CD4-positive, alpha-beta memory T cell (primary cell): Measurements from ENCODE around the gene A1BG. TPM values are rescaled to one million over a fixed set of nuclear protein-coding genes. Genes with fewer than 3 reads are reported as not detected.

Experiments used
- CTCF ChIA-PET: fragments of 350-600 bp; sonication (Branson Sonifier 250); formaldehyde crosslinking; loops from one replicate; lab custom pipeline; 2021; ENCODE audit warnings: inconsistent platforms; ENCODE audit not compliant: partially characterized antibody; lab: Charles Lee
- POLR2A ChIA-PET: fragments of 350-600 bp; sonication (Branson Sonifier 250); formaldehyde crosslinking; loops from one replicate; lab custom pipeline; 2021; ENCODE audit not compliant: partially characterized antibody; lab: Charles Lee
- DNase-seq, 5 donors: peaks; one replicate each; pipeline versions ENCODE4 v3.0.0 to v3.0.0-alpha.2; 2020 to 2022; ENCODE audit warnings: mixed read lengths in 1 of 5
- H3K27ac ChIP-seq: one replicate; pipeline ENCODE4 v1.7.0; 2013; ENCODE audit warnings: low read depth, low read length
- H3K27me3 ChIP-seq: 2 replicates; pipeline ENCODE4 v1.7.0; 2013; ENCODE audit warnings: mild to moderate bottlenecking, low read length, moderate library complexity; ENCODE audit not compliant: insufficient read depth
- H3K36me3 ChIP-seq: 2 replicates; pipeline ENCODE4 v1.7.0; 2013; ENCODE audit warnings: mild to moderate bottlenecking, low read length, moderate library complexity; ENCODE audit not compliant: insufficient read depth
- H3K4me1 ChIP-seq: 2 replicates; pipeline ENCODE4 v1.7.0; 2013; ENCODE audit warnings: mild to moderate bottlenecking, low read length, moderate library complexity; ENCODE audit not compliant: insufficient read depth
- H3K4me3 ChIP-seq, 2 donors: one replicate each; pipeline ENCODE4 v1.7.0; 2013; ENCODE audit warnings: low read length in 2 of 2, mild to moderate bottlenecking in 1 of 2
- H3K9me3 ChIP-seq, 2 donors: one replicate each; pipeline ENCODE4 v1.7.0; 2013; ENCODE audit warnings: low read length in 2 of 2, control low read depth in 1 of 2; ENCODE audit not compliant: control insufficient read depth in 1 of 2
- H3K27ac Mint-ChIP-seq, 7 donors: one replicate each; pipeline ENCODE4 v1.8.0; 2020 to 2021; ENCODE audit warnings: mixed read lengths in 7 of 7, mild to moderate bottlenecking in 6 of 7, inconsistent platforms in 3 of 7, moderate library complexity in 3 of 7
- H3K27me3 Mint-ChIP-seq, 2 donors: one replicate each; pipeline ENCODE4 v1.8.0; 2020 to 2021; ENCODE audit warnings: mixed read lengths in 2 of 2
- H3K36me3 Mint-ChIP-seq, 2 donors: one replicate each; pipeline ENCODE4 v1.8.0; 2020 to 2021; ENCODE audit warnings: mixed read lengths in 2 of 2, inconsistent platforms in 1 of 2, mild to moderate bottlenecking in 1 of 2
- H3K4me1 Mint-ChIP-seq, 4 donors: one replicate each; pipeline ENCODE4 v1.8.0; 2020 to 2021; ENCODE audit warnings: mixed read lengths in 4 of 4, mild to moderate bottlenecking in 1 of 4
- H3K4me3 Mint-ChIP-seq, 8 donors: one replicate each; pipeline ENCODE4 v1.8.0; 2020 to 2021; ENCODE audit warnings: mixed read lengths in 8 of 8, mild to moderate bottlenecking in 7 of 8, moderate library complexity in 6 of 8, inconsistent platforms in 3 of 8
- H3K9me3 Mint-ChIP-seq, 8 donors: one replicate each; pipeline ENCODE4 v1.8.0; 2020 to 2021; ENCODE audit warnings: mixed read lengths in 8 of 8, mild to moderate bottlenecking in 5 of 8, inconsistent platforms in 3 of 8, moderate library complexity in 1 of 8
- intact Hi-C: fragments of 100-400 bp; cut with micrococcal nuclease; formaldehyde crosslinking; loops from one replicate; pipeline ENCODE4 v1.15.1; 2023
- polyA plus RNA-seq, 2 donors: library from polyadenylated mRNA; unstranded; fragments of 300-500 nt; fragmentation: Illumina TruSeq; gene quantifications; one replicate each; pipeline ENCODE4 v1.2.3, GENCODE V29; 2021
- total RNA-seq, 2 experiments: library from RNA; stranded (reverse); gene quantifications; one replicate each; pipeline ENCODE4 v1.2.3, GENCODE V29; 2021

Gene A1BG
- total and polyA plus RNA-seq, 4 experiments from 2014 or later: 15.8 to 47.9 (median 31.8) TPM

DNA sequence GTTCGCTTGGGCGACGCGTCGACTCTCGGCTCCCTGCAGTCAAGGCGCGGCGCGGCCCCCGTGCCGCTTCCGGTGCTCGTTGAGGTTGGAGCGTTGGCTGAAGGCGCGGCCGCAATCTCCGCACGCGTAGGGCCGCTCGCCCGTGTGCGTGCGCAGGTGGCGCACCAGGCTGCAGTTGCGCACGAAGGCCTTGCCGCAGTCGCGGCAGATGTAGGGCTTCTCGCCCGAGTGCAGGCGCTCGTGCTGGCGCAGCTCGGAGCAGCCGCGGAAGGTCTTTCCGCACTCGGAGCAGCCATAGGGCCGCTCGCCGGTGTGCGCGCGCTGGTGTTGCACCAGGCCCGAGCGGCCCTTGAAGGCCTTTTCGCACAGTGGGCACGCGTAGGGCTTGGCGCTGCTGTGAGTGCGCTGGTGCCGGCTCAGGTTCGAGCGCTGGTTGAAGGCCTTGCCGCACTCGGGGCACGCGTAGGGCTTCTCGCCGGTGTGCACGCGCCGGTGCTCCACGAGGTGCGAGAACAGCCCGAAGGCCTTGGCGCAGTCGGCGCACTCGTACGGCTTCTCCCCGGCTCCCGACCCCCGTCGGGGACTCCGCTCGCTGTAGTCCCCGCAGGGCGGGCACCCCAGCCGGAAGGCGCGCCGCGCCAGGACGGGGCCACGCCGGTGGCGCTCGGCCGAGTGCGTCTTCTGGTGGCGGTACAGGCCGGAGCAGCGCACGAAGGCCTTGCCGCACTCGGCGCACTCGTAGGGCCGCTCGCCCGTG, 14.6 kb upstream of the A1BG start:
- ChIA-PET CTCF (no interaction called here), POLR2A (no interaction called here)
- Histone ChIP-seq H3K27me3 (no peaks in the 10 kb centered on the region), H3K4me3 (no peak overlapping the region), H3K27ac (no peak overlapping the region), H3K4me1 (no peaks in the 10 kb centered on the region), H3K9me3 (no peaks in the 10 kb centered on the region), H3K36me3 (no peaks in the 10 kb centered on the region)
- H3K27ac Mint-ChIP-seq: no peak overlapping the region
- H3K4me1 Mint-ChIP-seq: peaks cover 1 to 3% (median 2%) of the 10 kb centered on the region in 4 donors
- H3K36me3 Mint-ChIP-seq: peaks cover 0 to 3% of the 10 kb centered on the region in 2 donors
- no peak for DNase-seq
- no peaks in the 10 kb centered on the region for H3K27me3 Mint-ChIP-seq
- H3K4me3 Mint-ChIP-seq: no peak overlapping the region
- intact Hi-C loops: no loop called here
- no peaks in the 10 kb centered on the region for H3K9me3 Mint-ChIP-seq

- Mint-ChIP-seq H3K36me3 (peaks cover 0 to 6% of the 10 kb centered on the region in 2 donors), H3K27me3 (no peaks in the 10 kb centered on the region), H3K4me1 (peaks cover 8 to 10% (median 9%) of the 10 kb centered on the region in 4 donors), H3K9me3 (no peaks in the 10 kb centered on the region), H3K4me3 (no peak overlapping the region), H3K27ac (no peak overlapping the region)
- H3K27me3 ChIP-seq: no peaks in the 10 kb centered on the region
- ChIA-PET POLR2A (no interaction called here), CTCF (no interaction called here)
- no peaks in the 10 kb centered on the region for H3K9me3 ChIP-seq
- no peak overlapping the region for H3K27ac ChIP-seq
- intact Hi-C loops: no loop called here
- peaks cover 4% of the 10 kb centered on the region for H3K4me1 ChIP-seq
- DNase-seq: no peak
- H3K36me3 ChIP-seq: no peaks in the 10 kb centered on the region
- H3K4me3 ChIP-seq: no peak overlapping the region
Observed at GRCh38 chr19:58366585-58367430, 13.5 kb upstream of the A1BG start.

- Histone ChIP-seq H3K27me3 (no peaks in the 10 kb centered on the region), H3K27ac (no peak overlapping the region), H3K9me3 (no peaks in the 10 kb centered on the region), H3K4me3 (no peak overlapping the region), H3K36me3 (no peaks in the 10 kb centered on the region), H3K4me1 (peaks cover 9% of the 10 kb centered on the region)
- intact Hi-C loops: no loop called here
- H3K4me1 Mint-ChIP-seq: peaks cover 6 to 13% (median 9%) of the 10 kb centered on the region in 4 donors
- ChIA-PET POLR2A (interaction anchor here (1.2 to 5.5 kb wide), 5 partner anchors 15 to 191 kb away, joined by 3 to 77 read pairs (median 26); partner anchors contain the start of genes CHMP2A, ERVK3-1 and ZNF837), CTCF (interaction anchor here (1.3 to 3.0 kb wide), 4 partner anchors 45 to 156 kb away, joined by 3 to 11 read pairs (median 5); partner anchors contain the start of genes ZBTB45, ZNF544 and ZNF584)
- no peaks in the 10 kb centered on the region for H3K9me3 Mint-ChIP-seq
- peaks cover 0 to 3% of the 10 kb centered on the region in 2 donors for H3K36me3 Mint-ChIP-seq
- no peak overlapping the region for H3K27ac Mint-ChIP-seq
- H3K27me3 Mint-ChIP-seq: no peaks in the 10 kb centered on the region
- H3K4me3 Mint-ChIP-seq: peak overlapping the region in 3 of 8 donors; percentile 26 to 43 (median 40)
- no peak for DNase-seq
Observed at GRCh38 chr19:58364146-58364545, 10.9 kb upstream of the A1BG start.

DNA sequence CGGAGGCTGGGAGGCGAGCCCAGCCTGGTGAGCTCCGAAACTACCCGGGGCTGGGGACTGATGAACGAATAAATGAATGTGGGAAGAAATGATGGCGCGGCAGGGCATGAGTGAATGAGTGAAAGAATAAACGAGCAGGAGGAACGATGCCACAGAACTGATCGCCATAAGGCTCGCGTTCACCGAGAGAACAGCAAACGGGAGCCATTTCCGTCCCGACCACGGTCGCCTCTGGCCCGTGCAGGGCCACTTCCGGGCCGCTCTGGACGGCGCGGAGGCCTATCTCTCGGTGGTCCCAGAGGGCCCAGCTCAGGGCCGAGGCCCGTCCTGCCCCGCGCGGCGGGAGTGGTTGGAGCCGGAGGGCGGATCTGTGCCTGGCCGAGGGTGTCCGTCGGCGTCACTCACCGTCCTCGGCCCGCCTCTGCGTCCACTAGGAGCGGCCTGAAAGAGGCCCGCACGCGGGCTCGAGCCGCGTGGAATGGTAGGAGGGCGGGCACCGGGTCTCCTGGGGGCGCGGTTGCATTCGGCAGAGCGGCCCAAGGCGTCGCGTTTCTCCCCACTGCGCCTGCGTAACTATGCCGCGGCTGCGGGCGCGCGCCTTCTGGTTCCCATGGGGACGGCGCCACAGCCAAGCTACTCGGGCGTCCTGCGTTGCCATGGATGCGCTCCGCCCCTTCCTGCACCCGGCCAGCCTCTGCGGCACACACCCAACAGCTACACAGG, 9.1 kb upstream of the A1BG start, which contains the start of gene ZNF497:
Gene ZNF497, minus strand, starts transcription at position 480 of the 723 bp plus-strand sequence. CDS start 5,116 bp downstream, outside the sequence.
- POLR2A ChIA-PET: interaction anchor here (0.7 to 5.5 kb wide), 27 partner anchors 8 to 973 kb away, joined by 3 to 77 read pairs (median 7); partner anchors contain the start of genes CHMP2A, ERVK3-1, RPS5 and TRIM28
- intact Hi-C loops: loop anchor here (1.0 kb wide), 8 partner anchors 15 to 84 kb away; partner anchors contain the start of genes ERVK3-1, ZNF132, ZNF584 and ZNF8
- no peaks in the 10 kb centered on the region for H3K9me3 Mint-ChIP-seq

DNA sequence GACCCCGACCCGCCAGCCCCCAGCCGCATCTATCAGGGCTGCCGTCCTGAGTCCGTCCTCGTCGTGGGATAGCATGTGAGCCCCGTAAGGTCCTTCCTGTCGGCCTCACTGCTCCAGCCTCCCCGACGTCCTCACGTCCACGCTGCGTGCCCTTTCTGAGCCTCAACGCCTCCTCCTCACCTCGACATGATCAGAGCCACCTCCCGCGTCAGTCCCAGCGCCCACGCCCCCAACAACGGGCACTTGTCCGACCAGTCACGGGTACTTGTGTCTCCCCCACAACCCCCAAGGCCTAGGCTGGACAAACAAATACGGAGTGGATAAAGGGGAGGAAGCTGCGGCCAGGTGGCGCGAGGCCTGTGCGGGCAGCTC, 8.6 kb upstream of the A1BG start:
- H3K27ac ChIP-seq: peak overlapping the region; percentile 69
- H3K27ac Mint-ChIP-seq: peak overlapping the region; percentile 54 to 98 (median 93)
- H3K36me3 Mint-ChIP-seq: peaks cover 0 to 3% of the 10 kb centered on the region in 2 donors
- ChIA-PET POLR2A (interaction anchor here (0.7 to 5.5 kb wide), 20 partner anchors 13 to 972 kb away, joined by 3 to 77 read pairs (median 8); partner anchors contain the start of genes CHMP2A, ERVK3-1, RPS5 and TRIM28), CTCF (interaction anchor here (0.5 to 1.5 kb wide), 4 partner anchors 12 to 1258 kb away, joined by 3 to 5 read pairs (median 4); partner anchors contain the start of gene ZNF837)
- H3K9me3 Mint-ChIP-seq: no peaks in the 10 kb centered on the region
- peak overlapping the region; percentile 90 to 98 (median 93) for H3K4me3 Mint-ChIP-seq
- no peaks in the 10 kb centered on the region for H3K36me3 ChIP-seq
- no peaks in the 10 kb centered on the region for H3K27me3 ChIP-seq
- H3K4me3 ChIP-seq: peak overlapping the region; percentile 90 to 98
- H3K9me3 ChIP-seq: no peaks in the 10 kb centered on the region
- peak in 2 of 5 donors; percentile 20 to 24 for DNase-seq
- intact Hi-C loops: loop anchor here (1.0 kb wide), 8 partner anchors 15 to 84 kb away; partner anchors contain the start of genes ERVK3-1, ZNF132, ZNF584 and ZNF8
- peaks cover 6 to 13% (median 10%) of the 10 kb centered on the region in 4 donors for H3K4me1 Mint-ChIP-seq
- peaks cover 17% of the 10 kb centered on the region for H3K4me1 ChIP-seq
- no peaks in the 10 kb centered on the region for H3K27me3 Mint-ChIP-seq

More for the DNA sequence above, 9.1 kb upstream of the A1BG start, which contains the start of gene ZNF497:
- DNase-seq: peak; percentile 95 to 96 (median 95)
- Histone ChIP-seq H3K4me1 (peaks cover 11% of the 10 kb centered on the region), H3K36me3 (no peaks in the 10 kb centered on the region), H3K27ac (peak within 1 kb of the TSS; percentile 69), H3K9me3 (no peaks in the 10 kb centered on the region), H3K27me3 (no peaks in the 10 kb centered on the region), H3K4me3 (peak within 1 kb of the TSS; percentile 90 to 98)
- H3K27me3 Mint-ChIP-seq: no peaks in the 10 kb centered on the region
- H3K4me1 Mint-ChIP-seq: peaks cover 6 to 13% (median 9%) of the 10 kb centered on the region in 4 donors
- peaks cover 0 to 3% of the 10 kb centered on the region in 2 donors for H3K36me3 Mint-ChIP-seq
- peak within 1 kb of the TSS; percentile 79 to 98 (median 94) for H3K27ac Mint-ChIP-seq
- CTCF ChIA-PET: interaction anchor here (0.5 to 3.0 kb wide), 9 partner anchors 11 to 1258 kb away, joined by 3 to 11 read pairs (median 5); partner anchors contain the start of genes ZBTB45, ZNF544 and ZNF837
- peak within 1 kb of the TSS; percentile 90 to 98 (median 93) for H3K4me3 Mint-ChIP-seq

GRCh38 chr19:58357481-58358145, 4.3 kb upstream of the A1BG start:
- intact Hi-C loops: no loop called here
- POLR2A ChIA-PET: interaction anchor here (0.7 to 2.2 kb wide), 4 partner anchors 10 to 175 kb away, joined by 3 to 22 read pairs (median 6); partner anchors contain the start of gene ZNF274
- no peak for DNase-seq
- peaks cover 4 to 27% (median 14%) of the 10 kb centered on the region in 4 donors for H3K4me1 Mint-ChIP-seq
- no peak overlapping the region for H3K4me3 ChIP-seq
- no peak overlapping the region for H3K27ac Mint-ChIP-seq
- CTCF ChIA-PET: interaction anchor here (1.4 kb wide), 1 partner anchor 9 kb away, joined by 3 read pairs; no protein-coding TSS in a partner anchor
- H3K4me1 ChIP-seq: peaks cover 27% of the 10 kb centered on the region
- H3K9me3 Mint-ChIP-seq: no peaks in the 10 kb centered on the region
- H3K9me3 ChIP-seq: no peaks in the 10 kb centered on the region
- peak overlapping the region in 4 of 8 donors; percentile 21 to 46 (median 30) for H3K4me3 Mint-ChIP-seq
- H3K27me3 ChIP-seq: no peaks in the 10 kb centered on the region
- H3K27me3 Mint-ChIP-seq: no peaks in the 10 kb centered on the region
- peaks cover 0 to 1% of the 10 kb centered on the region in 2 donors for H3K36me3 Mint-ChIP-seq
- H3K36me3 ChIP-seq: no peaks in the 10 kb centered on the region
- H3K27ac ChIP-seq: no peak overlapping the region
